HL-60 (cell line): ENCODE results near the gene LRBA.
"Not testable (repeated sequence)": the region's sequence is repeated elsewhere in the genome, so short reads cannot be mapped to it uniquely, and the experiment has no call there.

Experiments used
- DNase-seq, 2 experiments: peaks; one replicate each; pipeline ENCODE4 v3.0.0-alpha.2; 2010 to 2020; ENCODE audit warnings: low read depth in 1 of 2, low spot score in 1 of 2
- H3K27ac ChIP-seq: fragments of 250-450 bp; sonication (Bioruptor Pico); replicated peaks from 2 replicates; pipeline ENCODE4 v1.5.1; 2020; ENCODE audit warnings: mild to moderate bottlenecking, moderate library complexity
- H3K27me3 ChIP-seq: fragments of 250-450 bp; sonication (Bioruptor Pico); 2 replicates; pipeline ENCODE4 v1.5.1; 2021; ENCODE audit warnings: mild to moderate bottlenecking, moderate library complexity; ENCODE audit not compliant: insufficient read depth, poor library complexity, severe bottlenecking
- H3K4me3 ChIP-seq: replicated peaks from 2 replicates; pipeline ENCODE4 v1.5.1; 2011; ENCODE audit warnings: mild to moderate bottlenecking, control low read depth, low read length; ENCODE audit not compliant: insufficient read depth
- CTCF ChIP-seq: IDR thresholded peaks from one replicate; pipeline ENCODE4 v1.5.1; 2011; ENCODE audit warnings: low read length, control low read depth, inconsistent platforms; ENCODE audit not compliant: insufficient read depth
- GABPA ChIP-seq: IDR thresholded peaks from 2 replicates; pipeline ENCODE4 v1.6.1; 2012; ENCODE audit warnings: low read depth
- POLR2AphosphoS5 ChIP-seq: IDR thresholded peaks from 2 replicates; pipeline ENCODE4 v1.6.1; 2012; ENCODE audit warnings: low read depth
- REST ChIP-seq: IDR thresholded peaks from 2 replicates; pipeline ENCODE4 v1.6.1; 2012; ENCODE audit warnings: low read depth; ENCODE audit not compliant: insufficient replicate concordance
- SPI1 ChIP-seq: IDR thresholded peaks from 2 replicates; pipeline ENCODE4 v1.6.1; 2012; ENCODE audit warnings: low read depth, mild to moderate bottlenecking, borderline replicate concordance

LRBA gene

GRCh38 chr4:150743564-150744342 is 271.3 kb downstream of the LRBA start:
- DNase-seq: no peak
- no peak overlapping the region for H3K27ac ChIP-seq
- TF ChIP-seq POLR2AphosphoS5 (no peak), SPI1 (no peak), GABPA (no peak), REST (no peak), CTCF (no peak)
- H3K4me3 ChIP-seq: no peak overlapping the region
- no peaks in the 10 kb centered on the region for H3K27me3 ChIP-seq

GRCh38 chr4:150742930-150743329 is 272.2 kb downstream of the LRBA start:
- not testable (repeated sequence) for DNase-seq, H3K27ac ChIP-seq, H3K27me3 ChIP-seq, H3K4me3 ChIP-seq

DNA sequence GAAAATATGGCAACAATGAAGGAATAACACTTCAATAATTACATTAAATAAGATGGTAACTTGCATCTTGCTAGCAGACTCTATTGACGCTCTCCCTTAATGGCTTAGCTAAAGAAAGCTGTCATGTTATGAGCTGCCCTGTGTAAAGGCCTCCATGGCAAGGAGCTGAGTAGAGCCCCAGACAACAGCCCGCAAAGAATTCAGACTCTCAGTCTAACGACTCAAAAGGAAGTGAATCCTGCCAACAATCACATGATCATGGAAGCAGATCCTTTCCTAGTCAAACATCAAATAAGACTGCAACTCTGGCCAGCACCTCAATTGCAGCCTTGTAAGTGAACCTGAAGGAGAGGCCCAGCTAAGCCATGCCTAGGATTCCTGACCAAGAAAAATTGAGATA is 275.5 kb downstream of the LRBA start:
- no peak overlapping the region for H3K4me3 ChIP-seq
- no peak for DNase-seq
- H3K27ac ChIP-seq: no peak overlapping the region
- TF ChIP-seq GABPA: no peak
- TF ChIP-seq CTCF: no peak
- TF ChIP-seq SPI1: no peak
- TF ChIP-seq POLR2AphosphoS5: no peak
- no peak for TF ChIP-seq REST
- H3K27me3 ChIP-seq: no peaks in the 10 kb centered on the region

DNA sequence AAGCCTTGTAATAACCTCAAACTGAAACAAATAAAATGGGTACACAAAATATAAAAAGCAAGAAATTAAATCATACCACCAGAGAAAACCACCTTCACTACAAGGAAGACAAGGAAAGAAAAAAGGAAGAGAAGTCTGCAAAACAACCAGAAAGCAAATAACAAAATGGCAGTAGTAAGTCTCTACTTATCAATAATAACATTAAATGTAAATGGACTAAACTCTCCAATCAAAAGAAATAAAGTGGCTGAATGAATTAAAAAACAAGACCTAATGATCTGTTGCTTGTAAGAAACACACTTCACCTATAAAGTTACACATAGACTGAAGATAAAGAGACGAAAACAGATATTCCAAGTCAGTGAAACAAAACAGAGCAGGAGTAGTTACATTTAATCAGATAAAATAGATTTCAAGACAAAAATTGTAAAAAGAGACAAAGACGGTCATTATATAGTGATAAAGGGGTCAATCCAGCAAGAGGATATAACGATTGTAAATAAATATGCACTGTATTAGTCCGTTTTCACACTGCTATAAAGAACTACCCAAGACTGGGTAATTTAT is 289.0 kb downstream of the LRBA start:
- H3K27me3 ChIP-seq: no peaks in the 10 kb centered on the region
- no peak for DNase-seq
- H3K4me3 ChIP-seq: no peak overlapping the region
- H3K27ac ChIP-seq: no peak overlapping the region
- no peak for TF ChIP-seq SPI1
